Fibroblast of mammary gland (primary cell): Measurements from ENCODE around the gene FAM209A.
"Not testable (repeated sequence)": the region's sequence is repeated elsewhere in the genome, so short reads cannot be mapped to it uniquely, and the experiment has no call there.

Experiments
- DNase-seq: peaks from one replicate; pipeline ENCODE4 v3.0.0-alpha.2; 2010; ENCODE audit warnings: low read depth
- H3K4me3 ChIP-seq: 2 replicates; pipeline ENCODE4 v1.5.1; 2011; ENCODE audit warnings: low read depth, mild to moderate bottlenecking, low read length, moderate library complexity; ENCODE audit not compliant: control insufficient read depth
- CTCF ChIP-seq: conservative IDR thresholded peaks from 2 replicates; pipeline ENCODE4 v1.5.1; 2011; ENCODE audit warnings: low read depth, low read length, inconsistent platforms; ENCODE audit not compliant: control insufficient read depth, insufficient read depth

FAM209A gene, protein sequence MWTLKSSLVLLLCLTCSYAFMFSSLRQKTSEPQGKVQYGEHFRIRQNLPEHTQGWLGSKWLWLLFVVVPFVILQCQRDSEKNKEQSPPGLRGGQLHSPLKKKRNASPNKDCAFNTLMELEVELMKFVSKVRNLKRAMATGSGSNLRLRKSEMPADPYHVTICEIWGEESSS

GRCh38 chr20:56524444-56524843 is at the start of gene FAM209A:
Gene FAM209A (plus strand): TSS chr20:56524744. CDS start chr20:56524809, 65 bp downstream.
- not testable (repeated sequence) for H3K4me3 ChIP-seq, DNase-seq

- no peak for TF ChIP-seq CTCF
- H3K4me3 ChIP-seq: no peak overlapping the region
- no peak for DNase-seq
Observed at GRCh38 chr20:56483970-56484369, 40.6 kb upstream of the FAM209A start.

GRCh38 chr20:56487216-56487615 is 37.3 kb upstream of the FAM209A start:
- no peak for DNase-seq
- TF ChIP-seq CTCF: no peak
- no peak overlapping the region for H3K4me3 ChIP-seq

DNA sequence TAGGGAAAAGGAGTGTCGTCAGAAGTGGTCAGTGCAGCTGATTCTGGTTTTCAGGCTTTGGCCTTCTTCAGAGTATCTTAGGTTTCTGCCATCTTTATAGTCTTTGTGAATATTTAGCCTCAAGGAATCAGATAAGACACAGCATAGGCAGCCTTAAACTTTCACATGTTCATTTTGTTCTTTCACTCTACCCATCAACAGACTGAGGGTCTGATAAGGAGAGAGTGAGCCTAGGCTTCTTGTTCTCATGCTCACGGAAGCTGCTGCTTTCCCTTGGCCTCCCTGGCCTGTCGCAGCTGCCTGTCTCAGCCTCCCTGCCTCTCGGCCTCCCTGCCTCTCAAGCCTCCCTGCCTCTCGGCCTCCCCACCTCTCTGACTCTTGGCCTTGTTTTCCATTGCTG is 36.0 kb upstream of the FAM209A start:
- TF ChIP-seq CTCF: no peak
- DNase-seq: no peak
- H3K4me3 ChIP-seq: no peak overlapping the region

DNA sequence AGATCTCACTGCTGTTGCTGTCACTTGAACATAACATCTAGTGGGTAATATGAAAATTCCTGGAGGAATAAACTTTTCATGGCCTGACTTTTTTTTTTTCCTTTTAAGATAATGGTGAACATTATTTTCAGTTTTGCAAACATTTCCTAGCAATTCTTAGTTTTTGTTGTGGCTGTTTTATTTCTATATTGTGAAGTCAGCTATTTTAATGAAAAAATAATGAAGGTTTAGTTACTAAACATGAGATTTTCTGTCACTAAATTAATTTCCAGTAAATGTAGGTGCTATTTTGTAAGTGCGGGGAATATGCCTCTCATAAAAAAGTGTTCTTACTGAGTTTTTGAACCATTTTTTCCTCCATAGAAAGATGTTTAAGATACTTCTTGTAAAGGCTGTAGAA is 23.4 kb upstream of the FAM209A start:
- TF ChIP-seq CTCF: no peak
- H3K4me3 ChIP-seq: no peak overlapping the region
- DNase-seq: no peak

DNA sequence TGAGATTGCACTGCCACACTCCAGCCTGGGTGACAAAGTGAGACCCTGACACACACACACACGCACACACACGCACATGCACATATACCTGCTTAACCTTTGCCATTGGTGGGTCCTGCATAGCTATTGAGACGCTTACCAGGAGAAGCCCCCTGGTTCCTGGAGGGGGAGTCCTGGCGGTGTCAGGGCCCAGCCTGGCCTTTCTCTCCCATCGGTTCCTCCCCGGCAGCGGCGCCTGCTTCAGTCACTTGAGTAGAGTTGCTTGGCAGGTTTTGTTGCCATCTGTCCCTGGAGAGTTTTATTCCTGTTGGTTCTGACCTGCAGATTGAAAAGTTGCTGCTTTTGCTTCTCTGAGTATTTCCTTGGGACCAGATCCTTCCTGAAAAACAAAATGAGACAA is 20.6 kb upstream of the FAM209A start:
- TF ChIP-seq CTCF: no peak
- DNase-seq: no peak
- no peak overlapping the region for H3K4me3 ChIP-seq

GRCh38 chr20:56504373-56505005 is 20.1 kb upstream of the FAM209A start:
- peak; percentile 4 for DNase-seq
- peak; percentile 51 for TF ChIP-seq CTCF
- H3K4me3 ChIP-seq: no peak overlapping the region
